Fibroblast of the conjunctiva (primary cell): ENCODE data around the gene P2RY14.
"Not testable (repeated sequence)": the region's sequence is repeated elsewhere in the genome, so short reads cannot be mapped to it uniquely, and the experiment has no call there.

Source experiments
- DNase-seq: peaks from one replicate; pipeline ENCODE4 v3.0.0-alpha.2; 2010; ENCODE audit warnings: low read depth

The P2RY14 gene

GRCh38 chr3:151262871-151263525 is 15.3 kb downstream of the P2RY14 start:
- DNase-seq: peak; percentile 52

GRCh38 chr3:151259664-151260063 is 18.7 kb downstream of the P2RY14 start:
- no peak for DNase-seq

- no peak for DNase-seq
Measured at GRCh38 chr3:151256749-151257148, 21.6 kb downstream of the P2RY14 start.

GRCh38 chr3:151248772-151249337 is 29.5 kb downstream of the P2RY14 start:
- DNase-seq: no peak

DNA sequence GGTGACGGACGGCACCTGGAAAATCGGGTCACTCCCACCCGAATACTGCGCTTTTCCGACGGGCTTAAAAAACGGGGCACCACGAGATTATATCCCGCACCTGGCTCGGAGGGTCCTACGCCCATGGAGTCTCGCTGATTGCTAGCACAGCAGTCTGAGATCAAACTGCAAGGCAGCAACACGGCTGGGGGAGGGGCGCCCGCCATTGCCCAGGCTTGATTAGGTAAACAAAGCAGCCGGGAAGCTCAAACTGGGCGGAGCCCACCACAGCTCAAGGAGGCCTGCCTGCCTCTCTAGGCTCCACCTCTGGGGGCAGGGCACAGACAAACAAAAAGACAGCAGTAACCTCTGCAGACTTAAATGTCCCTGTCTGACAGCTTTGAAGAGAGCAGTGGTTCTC is 36.3 kb downstream of the P2RY14 start:
- DNase-seq: not testable (repeated sequence)

DNA sequence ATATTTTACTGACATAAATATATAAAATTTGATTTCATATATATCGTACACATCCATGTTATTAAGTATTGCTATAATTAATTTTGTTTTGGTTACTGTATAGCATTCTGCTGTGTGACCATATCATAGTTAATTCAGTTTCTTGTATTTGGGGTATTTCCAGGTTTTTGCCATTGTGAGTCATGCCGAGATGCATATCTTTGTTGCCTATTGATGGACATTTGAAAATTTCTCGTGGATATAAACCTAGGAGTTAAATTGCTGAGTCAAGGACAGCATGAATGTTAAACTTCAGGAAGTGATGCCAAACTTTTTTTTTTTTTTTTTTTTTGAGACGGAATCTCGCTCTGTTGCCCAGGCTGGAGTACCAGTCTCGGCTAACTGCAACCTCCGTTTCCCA is 41.6 kb downstream of the P2RY14 start:
- no peak for DNase-seq

GRCh38 chr3:151236316-151236715 is 42.0 kb downstream of the P2RY14 start:
- no peak for DNase-seq

DNA sequence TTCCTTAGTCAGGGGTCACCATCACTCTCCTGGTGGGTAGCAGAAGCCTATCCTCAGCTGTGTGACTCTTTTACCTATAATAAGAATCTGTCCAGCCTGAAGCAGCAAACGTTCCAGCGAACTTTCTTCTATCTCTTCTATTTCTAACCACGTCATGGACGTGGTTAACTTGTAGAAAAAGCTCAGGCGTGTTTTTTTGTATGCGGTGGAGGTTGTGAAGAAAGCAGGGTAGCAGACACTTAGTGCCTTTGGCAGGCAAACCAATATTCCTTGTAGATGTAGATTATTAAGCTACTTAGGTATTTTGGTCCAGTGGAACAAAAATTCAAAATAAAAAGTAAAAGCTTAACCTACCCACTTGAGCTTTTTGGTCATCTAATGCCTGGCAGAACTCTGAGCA is 43.5 kb downstream of the P2RY14 start:
- no peak for DNase-seq

DNA sequence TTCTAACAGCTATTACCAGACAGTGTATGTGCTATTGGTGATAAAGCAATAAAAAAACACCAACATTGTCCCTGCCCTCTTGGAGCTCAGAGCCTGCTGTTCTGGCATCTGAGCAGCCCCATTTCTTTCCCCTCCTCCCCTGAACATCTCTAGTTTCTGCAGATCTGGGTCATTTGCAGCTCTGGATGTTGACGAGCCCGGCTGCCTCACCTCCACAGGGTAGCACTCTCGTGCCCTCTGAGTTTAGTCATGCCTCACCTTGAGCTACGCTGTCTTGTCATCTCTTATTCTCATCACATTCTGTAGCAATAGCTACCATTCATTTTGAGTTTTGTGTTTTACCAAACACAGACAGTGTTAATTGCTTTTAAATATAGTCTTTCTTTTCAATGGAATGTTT is 45.4 kb downstream of the P2RY14 start:
- DNase-seq: no peak

DNA sequence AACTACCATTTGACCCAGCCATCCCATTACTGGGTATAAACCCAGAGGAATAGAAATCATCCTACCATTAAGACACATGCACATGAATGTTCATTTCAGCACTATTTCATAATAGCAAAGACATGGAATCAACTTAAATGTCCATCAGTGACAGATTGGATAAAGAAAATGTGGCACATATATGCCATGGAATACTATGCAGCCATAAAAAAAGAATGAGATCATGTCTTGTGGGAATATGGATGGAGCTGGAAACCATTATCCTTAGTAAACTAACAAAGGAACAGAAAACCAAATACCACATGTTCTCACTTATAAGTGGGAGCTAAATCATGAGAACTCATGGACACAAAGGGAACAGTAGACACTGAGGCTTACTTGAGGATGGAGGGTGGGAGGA is 45.9 kb downstream of the P2RY14 start:
- not testable (repeated sequence) for DNase-seq

DNA sequence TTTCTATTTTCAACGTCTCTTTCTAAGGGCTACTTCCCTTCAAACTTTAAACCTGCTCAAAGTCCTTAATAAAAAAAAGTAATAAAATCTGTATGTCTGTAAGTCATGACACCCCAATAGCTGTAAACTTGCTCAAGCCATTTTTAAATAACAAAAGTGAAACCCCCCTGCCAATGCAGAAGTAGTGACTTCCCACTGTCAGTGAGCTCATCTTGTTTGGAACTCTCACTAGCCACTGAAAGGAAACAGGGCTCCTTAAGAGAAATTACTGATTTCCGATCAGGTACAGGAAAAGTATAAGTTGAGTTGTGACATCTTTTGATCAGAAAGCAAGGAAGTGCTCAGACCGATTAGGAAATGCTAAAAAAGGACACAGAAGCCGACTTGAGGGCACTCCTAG is 47.7 kb downstream of the P2RY14 start:
- no peak for DNase-seq

DNA sequence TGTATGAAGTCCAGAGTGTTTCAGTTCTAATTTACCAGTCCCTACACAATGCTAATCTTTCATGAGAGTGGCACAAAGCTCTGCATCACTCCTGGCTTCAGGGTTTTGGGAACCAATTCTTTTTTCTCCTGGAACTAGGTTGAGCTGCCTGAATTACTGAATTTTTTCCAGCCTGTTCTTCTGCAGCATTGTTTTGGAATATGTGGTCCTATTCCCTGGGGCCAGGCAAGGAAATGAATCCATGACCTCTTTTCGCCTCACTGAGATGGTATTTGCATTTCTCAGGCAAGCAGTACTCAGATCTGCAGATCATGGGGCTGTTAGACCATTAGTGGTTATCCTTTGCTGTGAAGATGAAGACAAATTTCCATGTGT is 49.7 kb downstream of the P2RY14 start:
- peak; percentile 16 for DNase-seq

DNA sequence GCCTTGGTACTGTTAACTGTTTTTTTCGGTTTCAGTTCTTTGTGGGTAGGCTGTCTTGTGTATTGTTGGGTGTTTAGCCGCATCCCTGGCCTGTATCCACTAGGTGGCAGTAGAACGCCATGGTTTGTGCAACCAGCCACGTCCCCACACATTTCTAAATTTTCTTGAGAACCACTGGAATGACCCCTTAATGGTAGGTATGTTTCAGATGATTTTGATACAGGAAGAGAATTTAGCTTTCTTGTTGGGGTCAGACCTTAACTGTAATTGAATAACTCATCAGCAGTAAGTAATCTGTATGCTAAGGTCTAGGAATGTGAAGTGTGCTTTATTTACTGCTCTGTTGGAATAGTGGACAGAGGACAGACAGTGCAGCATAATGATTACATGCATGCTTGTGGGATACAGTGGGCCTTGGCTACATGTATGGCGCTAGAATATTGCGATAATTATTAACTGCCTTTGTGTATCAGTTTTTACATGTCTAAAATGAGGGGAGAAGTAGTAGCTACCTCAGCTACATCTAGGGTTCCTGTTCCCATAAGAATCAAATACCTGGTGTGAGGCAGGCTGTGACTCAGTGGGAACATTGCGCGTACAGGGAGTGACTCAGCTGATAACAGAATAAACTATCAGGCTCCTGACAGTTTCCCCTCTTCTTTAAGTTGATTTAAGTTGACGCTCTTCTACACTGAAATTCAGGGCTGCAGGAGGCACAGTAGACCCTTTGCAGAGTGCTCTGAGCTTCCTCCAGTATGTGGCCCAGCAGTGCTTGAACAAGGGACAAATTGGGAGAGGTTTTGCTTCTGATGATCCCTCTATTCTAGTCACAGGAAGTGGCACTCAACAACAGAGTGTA is 50.3 kb downstream of the P2RY14 start:
- peak; percentile 63 for DNase-seq

DNA sequence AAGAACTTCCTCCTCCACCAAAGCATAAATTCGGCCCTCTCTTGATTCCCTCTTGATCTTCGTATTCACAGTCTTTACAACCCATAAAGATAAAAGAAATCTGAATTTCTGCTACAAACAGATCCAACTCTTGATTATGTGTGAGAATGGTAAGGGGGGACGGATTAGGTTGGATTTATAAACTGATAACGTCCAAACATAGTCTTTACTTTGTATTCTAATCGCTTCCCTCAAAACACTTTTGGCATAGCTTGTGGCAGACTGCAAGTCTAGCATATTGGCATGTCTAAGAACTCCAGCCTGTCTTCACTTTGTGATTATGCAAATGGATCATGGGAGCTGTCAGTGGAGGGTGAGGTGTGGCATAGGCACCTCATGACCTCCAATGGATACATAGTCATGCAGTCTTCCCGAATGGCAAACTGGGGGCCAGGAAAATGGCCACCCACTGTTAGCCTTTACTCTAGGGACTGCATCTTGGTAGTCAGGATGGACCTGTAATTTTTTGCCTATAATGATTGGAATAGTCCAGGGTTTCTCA is 51.0 kb downstream of the P2RY14 start:
- DNase-seq: no peak

- DNase-seq: no peak
Measured at GRCh38 chr3:151226825-151227224, 51.5 kb downstream of the P2RY14 start.

DNA sequence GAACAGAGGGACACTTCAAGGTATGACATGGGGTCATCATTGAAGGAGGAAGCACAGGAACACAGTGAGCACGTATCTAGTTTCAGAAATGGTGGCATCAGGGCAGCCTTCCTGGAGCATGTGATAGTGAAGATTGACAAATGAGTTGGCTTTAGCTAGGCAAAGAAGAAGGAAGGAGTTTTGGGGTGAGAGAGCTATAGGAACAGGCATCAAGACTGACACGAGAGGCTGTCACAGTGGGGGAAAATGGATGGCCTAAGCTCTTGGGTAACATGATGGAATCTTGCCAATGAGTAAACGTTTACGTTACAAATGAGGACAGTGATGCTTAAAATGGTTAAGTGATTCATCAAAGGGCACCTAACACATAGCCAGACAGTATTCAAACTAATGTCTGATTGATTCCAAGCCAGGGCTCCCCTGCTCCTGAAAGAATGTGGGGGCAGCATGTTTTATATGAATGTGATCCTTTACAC is 52.2 kb downstream of the P2RY14 start:
- DNase-seq: peak; percentile 49

GRCh38 chr3:151225040-151225975 is 53.0 kb downstream of the P2RY14 start:
- DNase-seq: no peak

DNA sequence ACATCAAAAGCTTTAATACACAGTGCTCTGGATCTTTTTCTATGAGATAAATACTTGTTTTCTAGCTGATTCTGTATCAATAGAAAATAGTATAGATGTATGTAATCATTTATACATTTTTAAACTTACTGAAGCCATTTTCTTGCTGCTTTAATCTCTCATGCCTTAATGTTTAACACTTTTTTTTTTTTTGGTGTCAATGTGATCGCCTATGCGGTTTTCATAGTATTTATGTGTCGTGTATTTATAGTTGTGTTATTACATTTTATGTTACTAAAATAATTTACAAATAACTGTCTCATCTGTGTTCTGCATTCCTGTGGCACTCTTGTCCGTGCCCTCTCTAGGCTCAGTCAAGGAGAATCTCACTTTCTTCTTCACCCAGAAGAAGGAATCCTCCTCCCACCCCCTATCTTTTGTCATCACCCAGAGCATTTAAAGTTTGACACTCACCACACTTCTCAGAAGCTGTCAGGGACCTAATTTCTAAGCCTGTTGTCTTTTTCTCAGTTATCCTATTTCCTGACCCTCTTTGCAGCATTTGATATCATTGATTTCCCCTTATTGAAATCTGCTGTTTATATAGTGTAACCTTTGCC is 54.0 kb downstream of the P2RY14 start:
- DNase-seq: no peak

DNA sequence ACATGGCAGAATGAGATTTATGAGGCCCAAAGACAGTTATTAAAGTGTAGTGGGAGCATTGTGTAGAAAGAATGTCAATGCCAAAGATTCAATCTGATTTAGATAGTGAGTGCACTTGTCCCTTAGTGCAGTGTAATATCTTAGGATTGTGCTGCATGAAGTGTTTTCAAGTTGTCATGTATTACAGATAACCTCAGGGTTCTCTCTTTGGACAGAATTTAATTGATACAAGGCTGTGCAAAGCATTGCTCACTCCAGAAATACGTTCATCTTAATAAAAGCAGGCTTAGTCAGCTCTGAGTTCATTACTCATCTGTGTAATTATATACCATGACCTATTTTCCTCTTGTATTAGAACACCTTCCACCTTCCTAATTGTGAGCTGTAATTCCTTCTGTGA is 59.3 kb downstream of the P2RY14 start:
- DNase-seq: no peak

- no peak for DNase-seq
Measured at GRCh38 chr3:151218136-151218535, 60.2 kb downstream of the P2RY14 start.
